ENCODE measurements around the gene TMEM114.

DNA sequence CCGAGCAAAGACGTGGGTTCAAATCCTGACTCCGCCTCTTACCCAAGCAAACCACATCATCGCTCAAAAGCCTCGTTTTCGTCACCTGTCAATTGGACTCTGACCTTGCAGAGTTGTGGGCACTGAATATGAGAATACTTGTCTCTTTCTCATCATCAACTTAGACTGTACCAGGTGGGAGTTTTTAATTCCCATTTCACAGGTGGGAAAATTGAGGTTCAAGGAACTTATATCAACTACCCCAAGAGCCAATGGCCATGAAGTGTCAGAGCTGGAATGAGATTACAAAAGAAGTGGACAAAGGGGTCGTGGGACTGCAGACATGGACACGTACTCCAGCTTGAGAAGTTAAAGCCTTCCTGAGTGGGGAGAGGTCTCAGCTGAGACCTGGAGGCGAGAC lies 10.8 kb downstream of the TMEM114 start:
- no peak for TF ChIP-seq CTCF (IDR thresholded peaks at IDR 0.05)
- no peak for TF ChIP-seq POLR2AphosphoS5 (IDR thresholded peaks at IDR 0.05; ENCODE audit: low read depth, low read length)
- TF ChIP-seq, protein P1, sequence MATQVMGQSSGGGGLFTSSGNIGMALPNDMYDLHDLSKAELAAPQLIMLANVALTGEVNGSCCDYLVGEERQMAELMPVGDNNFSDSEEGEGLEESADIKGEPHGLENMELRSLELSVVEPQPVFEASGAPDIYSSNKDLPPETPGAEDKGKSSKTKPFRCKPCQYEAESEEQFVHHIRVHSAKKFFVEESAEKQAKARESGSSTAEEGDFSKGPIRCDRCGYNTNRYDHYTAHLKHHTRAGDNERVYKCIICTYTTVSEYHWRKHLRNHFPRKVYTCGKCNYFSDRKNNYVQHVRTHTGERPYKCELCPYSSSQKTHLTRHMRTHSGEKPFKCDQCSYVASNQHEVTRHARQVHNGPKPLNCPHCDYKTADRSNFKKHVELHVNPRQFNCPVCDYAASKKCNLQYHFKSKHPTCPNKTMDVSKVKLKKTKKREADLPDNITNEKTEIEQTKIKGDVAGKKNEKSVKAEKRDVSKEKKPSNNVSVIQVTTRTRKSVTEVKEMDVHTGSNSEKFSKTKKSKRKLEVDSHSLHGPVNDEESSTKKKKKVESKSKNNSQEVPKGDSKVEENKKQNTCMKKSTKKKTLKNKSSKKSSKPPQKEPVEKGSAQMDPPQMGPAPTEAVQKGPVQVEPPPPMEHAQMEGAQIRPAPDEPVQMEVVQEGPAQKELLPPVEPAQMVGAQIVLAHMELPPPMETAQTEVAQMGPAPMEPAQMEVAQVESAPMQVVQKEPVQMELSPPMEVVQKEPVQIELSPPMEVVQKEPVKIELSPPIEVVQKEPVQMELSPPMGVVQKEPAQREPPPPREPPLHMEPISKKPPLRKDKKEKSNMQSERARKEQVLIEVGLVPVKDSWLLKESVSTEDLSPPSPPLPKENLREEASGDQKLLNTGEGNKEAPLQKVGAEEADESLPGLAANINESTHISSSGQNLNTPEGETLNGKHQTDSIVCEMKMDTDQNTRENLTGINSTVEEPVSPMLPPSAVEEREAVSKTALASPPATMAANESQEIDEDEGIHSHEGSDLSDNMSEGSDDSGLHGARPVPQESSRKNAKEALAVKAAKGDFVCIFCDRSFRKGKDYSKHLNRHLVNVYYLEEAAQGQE (IDR thresholded peaks at IDR 0.05; ENCODE audit: insufficient read depth in 1 of 2, low read depth in 2 of 2, low read length in 1 of 2): no peak
- TF ChIP-seq SIN3A (IDR thresholded peaks at IDR 0.05; ENCODE audit: borderline replicate concordance, insufficient read depth, low read depth, low read length): no peak
- no peak for TF ChIP-seq TCF7L2 (IDR thresholded peaks at IDR 0.05; ENCODE audit: low read depth, low read length)
